Esophagus (tissue), 2 donors: ENCODE measurements around the gene SLC38A8. TPM values are rescaled to one million over a fixed set of nuclear protein-coding genes. Genes with fewer than 3 reads are reported as not detected.

ENCODE experiments used
- H3K27ac ChIP-seq, 2 donors: one replicate each; pipeline ENCODE4 v1.5.1; 2013; ENCODE audit warnings: low read depth in 2 of 2, mild to moderate bottlenecking in 2 of 2, inconsistent platforms in 1 of 2, low read length in 1 of 2, moderate library complexity in 1 of 2
- H3K27me3 ChIP-seq, 2 donors: one replicate each; pipeline ENCODE4 v1.6.1; 2013; ENCODE audit warnings: low read length in 2 of 2, control low read depth in 1 of 2, mild to moderate bottlenecking in 1 of 2; ENCODE audit not compliant: insufficient read depth in 2 of 2, control insufficient read depth in 1 of 2
- H3K36me3 ChIP-seq, 2 donors: one replicate each; pipeline ENCODE4 v1.6.1; 2013; ENCODE audit warnings: low read length in 1 of 2; ENCODE audit not compliant: control insufficient read depth in 2 of 2, insufficient read depth in 2 of 2
- H3K4me1 ChIP-seq, 2 donors: one replicate each; pipeline ENCODE4 v1.6.1; 2013; ENCODE audit warnings: low read length in 1 of 2; ENCODE audit not compliant: control insufficient read depth in 2 of 2, insufficient read depth in 2 of 2
- H3K4me3 ChIP-seq, 2 donors: one replicate each; pipeline ENCODE4 v1.5.1; 2013; ENCODE audit warnings: low read length in 2 of 2, mild to moderate bottlenecking in 2 of 2, low read depth in 1 of 2, moderate library complexity in 1 of 2
- H3K9me3 ChIP-seq, 2 donors: one replicate each; pipeline ENCODE4 v1.6.1; 2013; ENCODE audit warnings: mild to moderate bottlenecking in 2 of 2, low read depth in 1 of 2, low read length in 1 of 2, moderate library complexity in 1 of 2; ENCODE audit not compliant: control insufficient read depth in 2 of 2, insufficient read depth in 1 of 2
- WGBS, 2 donors: extraction: QIAGEN DNeasy Blood & Tissue Kit; methylation state at CpG; one replicate each; pipeline ENCODE4 v1.1.7; 2013; 5-methylcytosine and 5-hydroxymethylcytosine counted together
- polyA plus RNA-seq, 2 donors: library from polyadenylated mRNA; stranded (reverse); fragments of 200-250 nt; gene quantifications; one replicate each; pipeline ENCODE4 v1.2.3, GENCODE V29; 2013
- donor health status: healthy with polysubstance abuse.
- donor health status: Bipolar disorder and iron deficiency.

SLC38A8 gene
- polyA plus RNA-seq, 2 donors, result 0.06 TPM; not detected in 1

- Histone ChIP-seq H3K4me3 (no peak overlapping the region), H3K4me1 (peaks cover 0 to 2% of the 10 kb centered on the region in 2 donors), H3K9me3 (no peaks in the 10 kb centered on the region), H3K36me3 (peaks cover 0 to 12% of the 10 kb centered on the region in 2 donors), H3K27me3 (no peaks in the 10 kb centered on the region), H3K27ac (no peak overlapping the region)
- whole genome bisulfite sequencing, 2 donors, result 89% methylated on average over 19 of the region's 19 CpGs
Measured at GRCh38 chr16:84045818-84046470, 3.3 kb upstream of the SLC38A8 start.

- Histone ChIP-seq H3K4me3 (no peak overlapping the region), H3K27ac (no peak overlapping the region), H3K36me3 (peaks cover 0 to 7% of the 10 kb centered on the region in 2 donors), H3K4me1 (peaks cover 0 to 2% of the 10 kb centered on the region in 2 donors), H3K27me3 (no peaks in the 10 kb centered on the region), H3K9me3 (no peaks in the 10 kb centered on the region)
- WGBS, 2 donors, result 63 to 66% methylated on average over 36 of the region's 36 CpGs
Measured at GRCh38 chr16:84045001-84045817, 2.6 kb upstream of the SLC38A8 start.

- no peaks in the 10 kb centered on the region for H3K9me3 ChIP-seq
- peaks cover 0 to 2% of the 10 kb centered on the region in 2 donors for H3K4me1 ChIP-seq
- H3K27ac ChIP-seq, result no peak overlapping the region
- no peaks in the 10 kb centered on the region for H3K27me3 ChIP-seq
- H3K36me3 ChIP-seq, result peaks cover 0 to 4% of the 10 kb centered on the region in 2 donors
- 37 to 55% methylated on average over 5 of the region's 5 CpGs for WGBS, 2 donors
- no peak overlapping the region for H3K4me3 ChIP-seq
Measured at GRCh38 chr16:84044118-84044488, 1.5 kb upstream of the SLC38A8 start.

GRCh38 chr16:84043486-84044117 lies 1.0 kb upstream of the SLC38A8 start:
- Histone ChIP-seq H3K27ac (no peak overlapping the region), H3K4me3 (no peak overlapping the region), H3K27me3 (no peaks in the 10 kb centered on the region), H3K4me1 (peaks cover 0 to 2% of the 10 kb centered on the region in 2 donors), H3K9me3 (no peaks in the 10 kb centered on the region), H3K36me3 (no peaks in the 10 kb centered on the region)
- WGBS, 2 donors, result 35 to 39% methylated on average over 18 of the region's 18 CpGs

- no peak overlapping the region for H3K27ac ChIP-seq
- H3K4me3 ChIP-seq, result no peak overlapping the region
- no peaks in the 10 kb centered on the region for H3K36me3 ChIP-seq
- no peaks in the 10 kb centered on the region for H3K9me3 ChIP-seq
- no peaks in the 10 kb centered on the region for H3K27me3 ChIP-seq
- H3K4me1 ChIP-seq, result peaks cover 0 to 2% of the 10 kb centered on the region in 2 donors
- 44 to 45% methylated on average over 22 of the region's 22 CpGs for WGBS, 2 donors
Measured at GRCh38 chr16:84042879-84043485, 387 bp upstream of the SLC38A8 start.

- no peak overlapping the region for H3K27ac ChIP-seq
- 84 to 89% methylated on average over 16 to 17 of the region's 17 CpGs for WGBS, 2 donors
- H3K9me3 ChIP-seq, result no peaks in the 10 kb centered on the region
- H3K36me3 ChIP-seq, result no peaks in the 10 kb centered on the region
- peaks cover 0 to 2% of the 10 kb centered on the region in 2 donors for H3K4me1 ChIP-seq
- H3K27me3 ChIP-seq, result no peaks in the 10 kb centered on the region
- H3K4me3 ChIP-seq, result no peak overlapping the region
Measured at GRCh38 chr16:84041881-84042280, 714 bp downstream of the SLC38A8 start.

GRCh38 chr16:84040823-84041820 lies 1.5 kb downstream of the SLC38A8 start:
- WGBS, 2 donors, result 57 to 72% methylated on average over 42 of the region's 42 CpGs
- peaks cover 2 to 5% of the 10 kb centered on the region in 2 donors for H3K9me3 ChIP-seq
- no peaks in the 10 kb centered on the region for H3K36me3 ChIP-seq
- H3K4me1 ChIP-seq, result peaks cover 0 to 2% of the 10 kb centered on the region in 2 donors
- H3K27ac ChIP-seq, result no peak overlapping the region
- H3K4me3 ChIP-seq, result no peak overlapping the region
- no peaks in the 10 kb centered on the region for H3K27me3 ChIP-seq

- H3K4me1 ChIP-seq, result peaks cover 0 to 2% of the 10 kb centered on the region in 2 donors
- peaks cover 2 to 8% of the 10 kb centered on the region in 2 donors for H3K9me3 ChIP-seq
- 66 to 80% methylated on average over 14 of the region's 14 CpGs for WGBS, 2 donors
- no peaks in the 10 kb centered on the region for H3K27me3 ChIP-seq
- no peaks in the 10 kb centered on the region for H3K36me3 ChIP-seq
- H3K27ac ChIP-seq, result no peak overlapping the region
- no peak overlapping the region for H3K4me3 ChIP-seq
Measured at GRCh38 chr16:84040226-84040822, 2.3 kb downstream of the SLC38A8 start.
